Lower leg skin (tissue), 4 donors: Measurements from ENCODE around the gene A3GALT2. TPM values are rescaled to one million over a fixed set of nuclear protein-coding genes. Genes with fewer than 3 reads are reported as not detected.
A peak's percentile ranks its signal among the peaks of the same experiment; 100 is the strongest.

Experiments used
- DNase-seq, 2 donors: peaks; one replicate each; pipeline ENCODE4 v3.0.0-alpha.2; 2019; ENCODE audit warnings: low spot score in 2 of 2
- H3K4me3 ChIP-seq: fragments of 200-600 bp; sonication (generic); 2 replicates; pipeline ENCODE4 v1.5.1; 2017; ENCODE audit warnings: mild to moderate bottlenecking, low read depth; ENCODE audit not compliant: poor library complexity, severe bottlenecking
- CTCF ChIP-seq, 3 donors: fragments of 450-650 bp; IDR thresholded peaks; one replicate each; pipeline ENCODE4 v1.5.1; 2016; ENCODE audit warnings: antibody characterized with exemption in 3 of 3, mild to moderate bottlenecking in 3 of 3, moderate library complexity in 2 of 3
- POLR2A ChIP-seq, 2 donors: fragments of 450-650 bp; IDR thresholded peaks; one replicate each; pipeline ENCODE4 v1.6.1; 2016 to 2017; ENCODE audit warnings: antibody characterized with exemption in 2 of 2, mild to moderate bottlenecking in 1 of 2, moderate library complexity in 1 of 2
- WGBS, 2 donors: methylation state at CpG; one replicate each; pipeline ENCODE4 v1.1.5; 2018; 5-methylcytosine and 5-hydroxymethylcytosine counted together
- intact Hi-C: fragments of 100-400 bp; cut with DNase I; formaldehyde crosslinking; loops from one replicate; pipeline ENCODE4 v1.15.0; 2023; ENCODE audit warnings: low total_unique reads
- total RNA-seq, 4 donors: library from RNA; depleted of rRNA; stranded (reverse); fragments of >200 nt; gene quantifications; one replicate each; pipeline ENCODE4 v1.1.0, GENCODE V29; 2016

A3GALT2 gene
- total RNA-seq, 4 donors from 2014 or later: not detected

DNA sequence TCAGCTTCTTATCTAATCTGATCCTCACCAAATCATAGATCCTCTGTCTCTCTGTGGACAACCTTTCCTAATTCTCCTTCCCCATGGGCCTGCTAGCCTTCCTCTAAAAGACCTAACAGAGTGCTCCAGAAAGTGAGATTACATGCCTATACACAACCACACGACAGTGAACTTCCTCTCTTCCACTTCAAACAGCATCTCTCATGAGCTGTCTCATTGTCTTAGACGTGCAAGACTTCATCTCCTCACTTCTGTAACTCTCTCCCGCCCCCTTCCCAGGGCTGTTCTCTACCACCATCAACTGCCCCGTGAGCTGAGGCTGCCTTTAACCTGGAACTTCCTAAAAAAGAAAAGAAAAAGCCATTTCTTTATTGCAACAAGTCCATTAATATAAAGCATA, 14.1 kb upstream of the A3GALT2 start:
- WGBS, 2 donors: 49 to 59% methylated on average over 4 of the region's 4 CpGs
- TF ChIP-seq POLR2A (IDR thresholded peaks at IDR 0.05) (no peak), CTCF (IDR thresholded peaks at IDR 0.05) (no peak)
- H3K4me3 ChIP-seq: no peak overlapping the region
- intact Hi-C loops: no loop called here
- DNase-seq: no peak

DNA sequence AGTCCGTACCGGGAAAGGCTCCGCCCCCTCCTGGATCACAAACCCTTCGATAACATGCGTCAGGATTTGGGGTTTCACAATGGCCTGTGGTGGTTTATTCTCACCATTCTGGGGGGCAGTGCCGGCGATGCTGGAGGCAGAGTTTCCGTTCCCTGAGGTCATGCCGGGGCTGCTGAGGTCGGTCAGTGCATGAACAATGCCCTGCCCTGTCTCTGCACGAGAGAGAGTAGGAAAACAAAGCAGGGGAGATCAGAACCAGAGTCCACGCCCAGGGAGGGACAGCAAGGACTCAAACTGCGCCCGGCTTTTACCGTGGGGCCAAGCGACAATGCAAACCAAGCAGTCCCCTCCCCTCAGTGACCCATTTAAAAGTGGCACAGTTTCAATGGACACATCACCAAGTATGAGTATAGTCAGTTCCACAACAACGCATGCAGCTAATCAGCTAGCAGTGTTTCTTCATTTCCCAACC, 13.2 kb upstream of the A3GALT2 start:
- DNase-seq: peak; percentile 70 to 94
- H3K4me3 ChIP-seq: no peak overlapping the region
- 44 to 52% methylated on average over 17 of the region's 17 CpGs for WGBS, 2 donors
- TF ChIP-seq POLR2A (IDR thresholded peaks at IDR 0.05) (no peak), CTCF (IDR thresholded peaks at IDR 0.05) (no peak)
- intact Hi-C loops: no loop called here

DNA sequence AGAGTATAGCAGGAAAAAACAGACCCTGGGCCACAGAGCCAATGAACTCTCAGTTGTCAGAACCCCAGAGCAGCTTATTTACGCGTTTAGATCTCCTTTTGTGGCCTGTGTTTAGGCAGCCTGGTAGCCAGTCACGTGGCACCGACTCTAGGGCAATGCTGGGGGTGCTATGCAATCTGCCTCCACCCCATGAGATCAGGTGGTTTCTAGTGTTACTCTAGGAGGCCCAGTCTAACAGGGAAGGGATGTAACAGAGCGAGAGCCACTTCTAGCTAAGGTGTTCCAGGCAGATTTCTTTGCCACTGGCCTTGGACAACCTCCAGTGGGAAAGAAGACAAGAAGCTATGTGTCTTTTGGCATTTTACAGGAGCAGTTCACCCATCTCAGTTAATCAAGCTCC, 12.0 kb upstream of the A3GALT2 start:
- TF ChIP-seq CTCF (IDR thresholded peaks at IDR 0.05) (no peak), POLR2A (IDR thresholded peaks at IDR 0.05) (no peak)
- no peak overlapping the region for H3K4me3 ChIP-seq
- intact Hi-C loops: no loop called here
- 56 to 68% methylated on average over 5 of the region's 5 CpGs for WGBS, 2 donors
- no peak for DNase-seq

DNA sequence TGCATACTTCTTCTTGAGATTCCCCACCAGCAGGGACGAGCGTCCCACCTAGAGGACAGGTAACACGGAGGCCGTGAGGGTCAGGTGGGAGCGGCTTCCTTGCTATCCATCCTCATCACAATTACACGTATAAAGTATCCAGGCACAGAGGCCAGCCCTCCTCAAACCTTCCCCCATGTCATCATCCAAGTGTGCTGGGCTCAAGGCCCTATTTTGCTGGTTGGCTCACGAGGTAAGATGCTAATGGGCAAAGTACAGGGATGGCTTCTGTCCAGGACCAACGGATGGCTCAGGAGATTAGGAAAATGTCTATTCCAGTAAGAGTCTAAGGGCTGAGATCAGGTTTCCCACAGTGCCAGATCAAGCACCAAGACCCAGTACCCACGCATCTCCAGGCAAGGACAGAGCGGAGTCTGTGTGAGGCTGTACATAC, 11.5 kb upstream of the A3GALT2 start:
- TF ChIP-seq CTCF (IDR thresholded peaks at IDR 0.05): no peak
- TF ChIP-seq POLR2A (IDR thresholded peaks at IDR 0.05): no peak
- intact Hi-C loops: no loop called here
- no peak for DNase-seq
- 72 to 75% methylated on average over 10 of the region's 10 CpGs for WGBS, 2 donors
- no peak overlapping the region for H3K4me3 ChIP-seq

DNA sequence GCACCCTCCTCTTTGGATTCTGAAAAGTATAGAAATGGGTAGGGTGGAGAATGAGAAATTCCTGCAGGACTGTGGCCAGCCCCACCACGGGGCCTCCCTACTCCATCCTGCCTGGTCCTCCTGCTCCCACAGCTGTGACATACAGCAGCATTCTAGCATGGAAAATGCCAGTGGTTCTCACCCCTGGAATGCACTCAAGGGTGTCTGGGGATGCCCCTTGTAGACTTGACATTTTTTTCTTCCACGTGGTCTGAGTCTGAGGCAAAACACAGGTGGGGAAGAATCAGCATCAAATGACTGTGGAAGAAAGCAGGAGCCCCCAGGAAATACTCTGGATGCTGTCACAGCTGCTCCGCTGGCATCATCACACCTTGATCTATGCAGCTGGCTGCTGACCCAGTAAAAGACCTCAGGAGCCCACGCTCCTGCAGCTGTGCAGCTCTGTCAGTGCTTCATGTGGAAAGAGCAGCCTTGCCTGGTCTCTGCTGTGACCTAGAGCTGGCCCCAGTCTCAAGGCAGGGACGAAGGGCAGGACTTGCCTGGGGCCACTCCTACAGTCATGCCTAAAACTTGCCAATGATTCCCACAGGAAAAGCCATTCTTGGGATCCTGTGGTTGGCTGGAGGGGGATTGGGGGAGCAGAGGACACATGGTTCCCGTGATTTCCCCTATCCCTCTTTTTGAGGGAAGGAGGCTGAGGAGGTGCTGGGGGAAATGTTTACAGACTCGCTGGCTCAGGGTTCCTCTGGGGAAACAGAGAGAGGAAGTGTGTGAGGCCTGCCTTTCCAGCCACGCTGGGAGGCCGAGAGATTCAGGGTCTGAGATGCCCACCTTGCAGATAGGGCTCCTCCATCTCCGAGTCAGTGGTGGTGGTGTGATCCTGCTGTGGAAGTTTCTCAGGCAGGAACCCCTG, 10.8 kb upstream of the A3GALT2 start:
- H3K4me3 ChIP-seq: no peak overlapping the region
- 70 to 76% methylated on average over 10 of the region's 10 CpGs for WGBS, 2 donors
- no peak for DNase-seq
- no peak for TF ChIP-seq POLR2A (IDR thresholded peaks at IDR 0.05)
- TF ChIP-seq CTCF (IDR thresholded peaks at IDR 0.05): no peak
- intact Hi-C loops: no loop called here
